ENCODE data around the gene STIM2. TPM values are rescaled to one million over a fixed set of nuclear protein-coding genes. Genes with fewer than 3 reads are reported as not detected.

The STIM2 gene
- total and polyA plus RNA-seq, 10 of the 15 experiments (the other 5 are each of a cell fraction or from before 2014, with no cell fraction given) = 4.7 to 41.5 (median 16.9) TPM

DNA sequence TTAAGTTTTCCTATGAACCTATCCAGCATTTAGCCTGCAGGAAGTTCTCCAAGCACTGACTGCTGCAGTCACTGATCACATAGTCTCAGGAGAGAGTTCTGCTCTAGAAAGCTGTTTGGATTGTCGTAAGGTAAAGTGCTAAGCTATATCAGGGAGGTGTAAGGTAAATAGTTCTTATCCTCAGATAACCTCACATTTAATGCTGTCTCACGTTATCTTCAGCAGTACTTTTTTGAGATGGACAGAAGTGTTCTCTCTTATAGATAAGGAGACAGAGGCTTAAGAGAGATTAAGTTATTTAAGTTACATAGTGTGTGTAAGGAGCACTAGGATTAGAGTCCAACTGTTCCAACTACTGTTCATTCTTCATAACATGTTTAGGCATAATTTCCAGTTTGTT lies 77.9 kb downstream of the STIM2 start:
- Histone ChIP-seq H3K79me2 (ENCODE audit: control insufficient read depth, insufficient read depth, low read length) (no peaks in the 10 kb centered on the region), H3K36me3 (ENCODE audit: control insufficient read depth in 2 of 2, insufficient read depth in 2 of 2, low read length in 1 of 2) (no peaks in the 10 kb centered on the region), H3K4me1 (ENCODE audit: control insufficient read depth, insufficient read depth, low read length) (peaks cover 4% of the 10 kb centered on the region; the same call in 1 of the 2 replicates), H3K27me3 (replicated peaks in 1 of 2; ENCODE audit: control insufficient read depth in 2 of 2, insufficient read depth in 2 of 2, low read length in 1 of 2) (no peaks in the 10 kb centered on the region), H2AFZ (ENCODE audit: control insufficient read depth, low read depth, low read length) (no peak overlapping the region), H3K9me3 (replicated peaks; ENCODE audit: control insufficient read depth, insufficient read depth, low read length) (no peaks in the 10 kb centered on the region), H3K9ac (ENCODE audit: control insufficient read depth, insufficient read depth, low read length) (no peak overlapping the region), H3K27ac (ENCODE audit: control insufficient read depth, insufficient read depth) (no peak overlapping the region), H3K4me3 (no peak overlapping the region), H3K4me2 (ENCODE audit: control insufficient read depth, insufficient read depth) (no peak overlapping the region), H4K20me1 (ENCODE audit: control insufficient read depth, insufficient read depth) (no peaks in the 10 kb centered on the region)
- RAD21 ChIA-PET (ENCODE audit: unreplicated experiment) = interaction anchor here (0.9 to 1.5 kb wide), 4 partner anchors 11 to 77 kb away, joined by 3 to 5 read pairs (median 4); no protein-coding TSS in a partner anchor
- POLR2A ChIA-PET = interaction anchor here (0.6 to 1.3 kb wide), 3 partner anchors 11 to 70 kb away, joined by 3 read pairs; no protein-coding TSS in a partner anchor
- no peak for FAIRE-seq
- no peak for DNase-seq (ENCODE audit: low read depth, low spot score)
- ATAC-seq = no peak
- 94% methylated on average over 2 of the region's 2 CpGs for WGBS (ENCODE audit: insufficient coverage, insufficient replicate concordance, low lambda C conversion rate, missing lambda C conversion rate)
- in situ Hi-C loops (cut with MboI) = no loop called here
- BruUV-seq (replicated peaks) = no TSS peak
- TF ChIP-seq RUNX3 (IDR thresholded peaks at IDR 0.05; ENCODE audit: low read length) (no peak), PAX8 (IDR thresholded peaks at IDR 0.05) (no peak), MEF2B (IDR thresholded peaks at IDR 0.05; ENCODE audit: partially characterized antibody, poor library complexity, severe bottlenecking) (no peak), HDAC2 (IDR thresholded peaks at IDR 0.05) (no peak), PML (IDR thresholded peaks at IDR 0.05; ENCODE audit: low read length) (no peak), HCFC1 (IDR thresholded peaks at IDR 0.05; ENCODE audit: low read length) (no peak), IKZF1 (conservative IDR thresholded peaks at IDR 0.05) (no peak), ZNF622 (IDR thresholded peaks at IDR 0.05) (no peak), BHLHE40 (IDR thresholded peaks at IDR 0.05; ENCODE audit: borderline replicate concordance in 1 of 2, low read depth in 2 of 2, low read length in 1 of 2) (no peak), SUPT20H (IDR thresholded peaks at IDR 0.05; ENCODE audit: borderline replicate concordance, control insufficient read depth, low read depth, low read length) (no peak), BCLAF1 (IDR thresholded peaks at IDR 0.05) (no peak), E2F8 (IDR thresholded peaks at IDR 0.05; ENCODE audit: low read depth, partially characterized antibody) (no peak)
- TF ChIP-seq, protein P1, sequence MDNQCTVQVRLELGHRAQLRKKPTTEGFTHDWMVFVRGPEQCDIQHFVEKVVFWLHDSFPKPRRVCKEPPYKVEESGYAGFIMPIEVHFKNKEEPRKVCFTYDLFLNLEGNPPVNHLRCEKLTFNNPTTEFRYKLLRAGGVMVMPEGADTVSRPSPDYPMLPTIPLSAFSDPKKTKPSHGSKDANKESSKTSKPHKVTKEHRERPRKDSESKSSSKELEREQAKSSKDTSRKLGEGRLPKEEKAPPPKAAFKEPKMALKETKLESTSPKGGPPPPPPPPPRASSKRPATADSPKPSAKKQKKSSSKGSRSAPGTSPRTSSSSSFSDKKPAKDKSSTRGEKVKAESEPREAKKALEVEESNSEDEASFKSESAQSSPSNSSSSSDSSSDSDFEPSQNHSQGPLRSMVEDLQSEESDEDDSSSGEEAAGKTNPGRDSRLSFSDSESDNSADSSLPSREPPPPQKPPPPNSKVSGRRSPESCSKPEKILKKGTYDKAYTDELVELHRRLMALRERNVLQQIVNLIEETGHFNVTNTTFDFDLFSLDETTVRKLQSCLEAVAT (IDR thresholded peaks at IDR 0.05) = no peak
- SMC1A ChIA-PET (ENCODE audit: uncharacterized antibody, unreplicated experiment) = interaction anchor here (0.6 to 1.5 kb wide), 11 partner anchors 17 to 110 kb away, joined by 3 to 8 read pairs (median 3); no protein-coding TSS in a partner anchor
- intact Hi-C loops (cut with micrococcal nuclease; ENCODE audit: unreplicated experiment) = no loop called here
- CTCF ChIA-PET = interaction anchor here (0.9 to 1.4 kb wide), 4 partner anchors 24 to 73 kb away, joined by 3 to 4 read pairs (median 4); no protein-coding TSS in a partner anchor

Measured in GM12878 (cell line).